Left renal pelvis (tissue), 4 donors: ENCODE results near the gene TBC1D16. TPM values are rescaled to one million over a fixed set of nuclear protein-coding genes. Genes with fewer than 3 reads are reported as not detected.
"Not testable (repeated sequence)": the region's sequence is repeated elsewhere in the genome, so short reads cannot be mapped to it uniquely, and the experiment has no call there.

ENCODE experiments used
- DNase-seq, 4 donors: peaks; one replicate each; pipeline ENCODE4 v3.0.0-alpha.2; 2013; ENCODE audit warnings: low read depth in 4 of 4, low spot score in 3 of 4
- polyA plus RNA-seq, 4 donors: library from polyadenylated mRNA; unstranded; fragments of 120-200 nt; gene quantifications; one replicate each; pipeline ENCODE4 v1.2.1, GENCODE V29; 2013; ENCODE audit not compliant: insufficient read length in 4 of 4

TBC1D16 gene
- polyA plus RNA-seq, 4 donors: 27.8 to 31.5 (median 30.4) TPM

- no peak for DNase-seq
Measured at GRCh38 chr17:79977708-79978547, 57.7 kb downstream of the TBC1D16 start.

DNA sequence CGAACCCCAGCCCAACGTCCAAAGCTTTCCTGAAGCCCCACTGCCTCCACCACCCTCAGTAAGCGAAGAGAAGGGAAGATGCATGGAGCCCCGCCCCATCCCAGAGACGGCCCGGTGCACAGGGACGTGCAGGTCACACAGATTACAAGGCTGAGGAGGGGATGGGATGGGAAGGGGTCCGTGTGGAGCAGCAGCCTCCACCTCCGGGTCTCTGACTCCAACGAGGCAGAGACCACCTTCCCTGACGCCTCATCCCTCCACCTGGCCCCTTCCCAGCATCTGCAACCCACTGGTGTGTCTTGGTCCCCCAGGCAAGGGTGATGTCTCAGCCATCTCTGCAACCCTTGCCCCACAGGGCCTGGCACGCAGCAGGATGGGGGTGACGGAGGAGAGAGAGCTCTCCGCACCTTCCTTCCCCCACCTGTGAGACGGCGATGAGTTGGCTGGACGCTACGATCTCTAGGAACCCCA is 58.5 kb downstream of the TBC1D16 start:
- no peak for DNase-seq

DNA sequence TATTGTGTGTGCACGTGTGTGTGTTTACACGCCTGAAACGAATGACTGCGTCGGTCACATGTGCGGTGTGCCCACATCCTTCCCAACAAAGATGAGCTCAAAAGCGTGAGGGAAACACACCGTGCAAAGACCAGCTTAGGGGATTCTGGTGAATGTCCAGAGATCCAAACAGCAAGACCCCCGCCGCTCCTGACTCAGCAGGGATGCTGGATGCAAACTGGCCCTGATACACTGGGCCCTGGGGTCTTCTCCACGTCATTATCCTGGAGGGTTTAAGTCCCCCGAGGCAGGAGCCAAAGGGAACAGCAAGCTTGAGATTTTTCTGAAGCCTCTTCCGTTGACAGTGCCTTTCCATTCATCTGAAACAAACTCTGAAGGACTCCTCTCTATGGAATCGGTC is 59.2 kb downstream of the TBC1D16 start:
- no peak for DNase-seq

DNA sequence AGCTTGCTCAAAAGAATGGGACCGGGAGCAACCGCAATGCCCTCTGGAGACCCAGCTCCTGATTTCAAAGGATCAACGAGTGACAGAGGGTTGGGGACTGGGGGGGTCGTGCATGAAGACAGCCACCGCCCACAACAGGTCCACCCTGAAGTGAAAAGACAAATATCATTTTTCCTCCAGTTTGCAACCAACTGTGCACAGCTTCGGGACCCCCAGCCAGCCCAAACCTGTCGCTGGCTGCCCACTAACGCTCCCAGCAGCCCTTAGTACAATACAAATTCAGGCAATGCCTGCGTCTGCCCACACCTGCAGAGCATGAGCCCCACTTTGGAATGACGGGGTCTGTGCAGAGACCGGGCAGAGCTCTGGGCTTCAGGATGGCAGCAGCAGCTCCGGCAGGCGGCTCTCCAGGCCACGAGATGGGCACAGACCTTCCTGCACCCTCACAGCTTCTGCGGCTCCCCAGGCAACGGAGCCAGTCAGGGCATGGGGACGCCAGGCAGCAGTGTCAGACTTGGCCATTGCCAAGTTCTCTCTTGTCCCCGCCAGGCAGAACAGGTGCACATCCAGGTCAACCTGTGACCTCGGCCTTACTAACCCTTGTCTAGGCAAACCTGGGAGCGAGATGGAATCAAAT is 60.1 kb downstream of the TBC1D16 start:
- DNase-seq: no peak

DNA sequence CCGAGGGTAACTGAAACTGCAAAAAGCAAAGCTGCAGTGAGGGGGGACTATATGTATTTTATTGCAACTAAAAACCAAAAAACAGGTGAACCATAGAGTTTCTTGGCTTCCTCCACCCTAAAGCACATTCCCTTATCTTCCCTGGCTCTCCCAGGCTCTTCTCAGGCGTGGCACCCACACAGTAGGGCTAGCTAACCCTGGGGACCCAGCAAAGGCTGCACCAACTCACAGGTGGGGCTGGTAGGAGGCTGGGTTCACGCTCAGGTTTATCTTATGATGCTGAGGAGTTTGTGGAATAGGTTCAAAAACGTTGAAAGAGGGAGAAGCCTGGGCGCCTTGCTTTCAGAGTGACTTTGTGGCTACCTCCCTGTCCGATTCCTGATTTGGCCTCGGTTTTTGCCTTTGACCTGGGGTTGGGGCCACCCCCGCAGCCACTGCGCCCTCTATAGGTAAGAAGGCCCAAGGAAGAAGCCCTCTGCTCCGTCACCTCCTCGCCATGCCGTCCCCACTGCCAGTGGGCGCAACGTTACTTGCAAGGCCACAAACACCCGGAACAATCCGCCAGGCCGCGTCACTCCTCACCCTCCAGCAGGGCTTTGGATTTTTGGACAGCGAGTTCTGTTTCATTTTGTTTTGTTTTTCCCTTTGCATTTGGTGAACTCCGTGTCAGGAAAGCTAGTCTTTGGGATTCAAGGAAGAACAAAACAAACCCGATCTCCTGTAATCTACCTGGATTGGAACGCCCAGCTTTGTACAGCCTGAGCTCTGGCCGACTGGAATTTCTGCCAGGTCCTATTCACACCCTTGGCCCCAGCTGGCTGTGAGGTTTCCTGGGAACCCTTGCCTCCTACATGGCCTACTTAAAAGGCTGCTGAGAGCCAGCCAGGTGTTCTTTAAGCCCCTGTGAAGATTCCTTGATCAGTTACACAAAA is 60.8 kb downstream of the TBC1D16 start:
- DNase-seq: no peak

DNA sequence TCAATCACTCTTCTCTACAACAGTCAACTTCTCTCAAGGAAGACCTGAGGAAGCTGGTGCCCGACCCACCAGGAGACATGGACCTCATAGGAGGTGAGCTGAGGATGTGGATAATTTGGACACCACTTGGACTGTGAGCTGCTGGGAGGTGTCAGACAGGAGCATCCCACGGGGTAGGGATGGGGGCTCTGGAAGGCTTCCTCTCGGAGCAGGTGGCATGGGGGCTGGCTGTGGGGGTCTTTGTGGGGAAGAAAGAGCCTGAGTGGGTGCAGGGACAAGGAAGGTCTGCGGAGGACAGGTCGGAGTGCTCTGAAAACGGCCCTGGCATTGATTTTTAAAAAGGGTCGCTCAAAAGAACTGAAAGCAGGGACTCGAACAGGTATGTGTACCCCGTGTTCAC is 64.0 kb downstream of the TBC1D16 start:
- no peak for DNase-seq

GRCh38 chr17:79970576-79971068 is 65.0 kb downstream of the TBC1D16 start:
- DNase-seq: no peak

GRCh38 chr17:79969906-79970305 is 65.8 kb downstream of the TBC1D16 start:
- no peak for DNase-seq

DNA sequence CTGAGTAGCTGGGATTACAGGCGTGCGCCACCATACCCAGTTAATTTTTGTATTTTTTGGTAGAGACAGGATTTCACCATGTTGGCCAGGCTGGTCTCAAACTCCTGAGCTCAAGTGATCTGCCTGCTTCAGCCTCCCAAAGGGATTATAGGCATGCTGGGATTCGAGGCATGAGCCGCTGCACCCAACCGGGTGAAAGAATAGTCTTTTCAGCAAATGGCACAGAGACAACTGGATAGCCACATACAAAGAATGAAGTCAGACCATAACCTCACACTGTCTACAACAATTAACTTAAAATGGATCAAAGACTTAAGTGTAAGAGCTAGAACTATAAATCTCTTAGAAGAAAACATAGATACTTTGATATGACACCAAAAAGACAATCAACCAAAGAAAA is 67.6 kb downstream of the TBC1D16 start:
- no peak for DNase-seq

DNA sequence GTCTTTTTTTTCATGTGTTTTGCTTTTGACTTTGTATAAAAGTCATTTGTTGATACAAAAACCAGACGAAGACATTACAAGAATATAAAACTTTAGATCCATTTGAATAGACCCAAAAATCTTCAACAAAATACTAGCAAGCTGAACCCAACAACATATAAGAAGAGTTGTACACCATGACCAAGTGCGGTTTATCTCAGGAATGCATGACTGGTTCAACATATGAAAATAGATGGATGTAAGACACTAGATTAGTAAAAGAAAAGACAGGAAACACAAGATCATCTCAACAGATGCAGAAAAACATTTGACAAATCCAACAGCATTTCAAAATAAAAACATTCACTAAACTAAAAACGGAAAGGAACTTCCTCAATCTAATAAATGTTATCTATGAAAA is 69.0 kb downstream of the TBC1D16 start:
- no peak for DNase-seq

DNA sequence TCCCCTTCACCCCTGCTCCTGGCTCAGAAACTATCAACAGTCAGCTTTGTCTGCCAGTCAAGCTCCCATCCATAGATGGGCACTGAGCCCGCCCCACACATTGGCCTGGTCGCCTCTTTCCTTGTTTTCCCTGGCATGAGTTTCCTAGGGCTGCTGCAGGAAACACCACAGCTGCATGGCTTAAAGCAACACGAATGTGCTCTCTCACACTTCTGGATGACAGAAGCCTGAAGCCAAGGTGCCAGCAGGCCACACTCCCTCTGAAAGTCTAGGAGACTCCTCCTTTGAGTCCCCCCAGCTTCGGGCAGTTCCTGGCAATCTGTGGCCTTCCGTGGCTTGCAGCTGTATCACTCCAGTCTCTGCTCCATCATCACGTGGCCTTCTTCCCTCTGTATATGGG is 69.9 kb downstream of the TBC1D16 start:
- no peak for DNase-seq

- DNase-seq: not testable (repeated sequence)
Measured at GRCh38 chr17:79962467-79962866, 73.2 kb downstream of the TBC1D16 start.

GRCh38 chr17:79961567-79961966 is 74.1 kb downstream of the TBC1D16 start:
- DNase-seq: not testable (repeated sequence)

DNA sequence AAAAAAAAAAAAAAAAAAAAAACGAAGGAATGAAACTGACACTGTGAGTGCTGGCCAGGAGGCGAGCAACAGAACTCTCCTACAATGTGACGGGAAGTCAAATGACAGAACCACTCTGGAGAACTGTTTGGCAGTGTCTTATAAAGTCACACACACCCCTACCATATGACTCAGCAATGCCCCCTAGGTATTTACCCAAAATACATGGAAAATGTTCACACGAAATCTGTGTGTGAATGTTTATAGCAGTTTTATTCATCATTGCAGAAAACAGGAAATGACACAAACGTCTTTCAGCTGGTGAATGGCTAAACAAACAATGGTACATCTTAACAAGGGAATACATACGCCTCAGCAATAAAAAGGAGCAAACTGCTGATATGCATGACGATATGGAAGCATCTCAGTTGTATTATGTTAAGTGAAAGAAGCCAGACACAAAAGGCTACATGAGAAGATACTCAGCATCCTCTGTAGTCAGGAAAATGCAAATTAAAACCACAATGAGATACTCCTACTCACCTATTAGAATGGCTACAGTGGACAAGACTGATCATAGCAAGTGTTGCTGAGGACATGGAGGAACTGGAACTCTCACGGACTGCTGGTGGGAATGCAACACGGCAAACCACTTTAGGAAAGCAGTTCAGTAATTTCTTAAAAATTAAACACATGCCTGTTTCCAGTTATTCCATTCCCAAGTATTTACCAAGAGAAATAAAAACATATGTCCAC is 74.7 kb downstream of the TBC1D16 start:
- no peak for DNase-seq

DNA sequence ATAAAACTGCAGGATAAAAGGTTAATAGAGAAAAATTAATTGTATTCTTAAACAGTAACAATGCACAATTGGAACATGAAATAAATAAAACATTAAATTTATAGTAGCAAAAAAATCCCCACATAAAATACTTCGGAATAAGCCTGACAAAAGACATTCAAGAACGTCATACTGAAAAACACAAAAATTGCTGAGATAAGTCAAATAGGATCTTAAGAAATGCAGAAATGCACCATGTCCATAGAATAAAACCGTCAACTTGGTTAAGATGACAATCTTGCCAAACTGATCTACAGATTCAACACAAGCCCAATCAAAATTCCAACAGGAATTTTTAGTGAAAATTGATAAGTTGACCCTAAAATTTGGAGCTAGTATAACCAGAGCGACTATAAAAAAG is 76.6 kb downstream of the TBC1D16 start:
- no peak for DNase-seq

DNA sequence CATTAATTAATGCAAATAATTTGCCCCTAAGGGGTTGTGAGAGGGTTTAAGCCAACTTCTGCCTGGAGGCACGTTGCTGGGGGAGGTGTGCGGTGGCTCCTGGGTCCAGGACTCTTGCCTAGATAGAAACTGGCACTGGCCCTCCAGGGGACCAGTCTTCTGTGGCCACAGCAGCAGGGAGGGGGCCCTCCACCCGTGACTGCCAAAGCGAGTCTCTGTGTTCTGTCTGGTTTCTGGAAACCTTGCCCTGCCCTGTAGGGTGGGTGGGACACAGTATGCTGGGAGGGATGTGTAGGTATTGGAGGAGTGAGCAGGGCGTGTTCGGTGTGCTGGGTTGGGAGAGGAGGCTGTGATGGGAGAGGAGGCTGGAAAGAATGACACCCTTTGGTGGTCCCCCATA is 78.8 kb downstream of the TBC1D16 start:
- DNase-seq: no peak

GRCh38 chr17:79956441-79956735 is 79.3 kb downstream of the TBC1D16 start:
- DNase-seq: not testable (repeated sequence)

- no peak for DNase-seq
Measured at GRCh38 chr17:79955691-79956440, 79.8 kb downstream of the TBC1D16 start.

DNA sequence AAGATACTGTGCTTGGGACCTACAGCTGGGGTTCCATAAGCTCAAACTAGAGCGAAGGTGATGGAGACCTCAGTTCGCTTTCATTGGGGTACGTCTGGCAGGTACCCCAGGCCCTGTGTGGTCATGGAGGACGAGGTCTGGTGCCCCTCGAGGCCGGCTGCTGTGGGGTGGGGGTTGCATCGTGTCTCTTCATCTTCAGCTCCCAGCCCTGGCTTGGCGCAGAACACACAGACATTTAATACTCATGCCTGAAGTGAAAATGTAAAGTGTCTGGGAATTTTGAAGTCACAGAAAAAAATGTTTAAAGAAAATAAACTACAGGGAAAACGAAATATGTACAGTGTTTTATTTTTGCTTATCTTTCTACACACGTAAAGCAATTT is 80.5 kb downstream of the TBC1D16 start:
- no peak for DNase-seq
